ENCODE measurements around the gene ACMSD.
"Not testable (repeated sequence)": the region's sequence is repeated elsewhere in the genome, so short reads cannot be mapped to it uniquely, and the experiment has no call there.

The ACMSD gene

GRCh38 chr2:134838143-134838620 lies at the start of gene ACMSD:
TSS of gene ACMSD (plus strand) at chr2:134838616. CDS start at chr2:134838683, 67 bp downstream.
- Mint-ChIP-seq H3K27me3 (peaks cover 55% of the 10 kb centered on the region), H3K36me3 (ENCODE audit: insufficient read depth) (no peaks in the 10 kb centered on the region), H3K4me1 (no peaks in the 10 kb centered on the region), H3K4me3 (no peak within 1 kb of the TSS), H3K27ac (ENCODE audit: low read depth) (no peak within 1 kb of the TSS), H3K9me3 (peaks cover 7% of the 10 kb centered on the region)
- DNase-seq (ENCODE audit: low spot score in 2 of 2) (no peak), ATAC-seq (replicated peaks; ENCODE audit: extremely low read depth, poor library complexity, severe bottlenecking) (no peak)

- Mint-ChIP-seq H3K27me3 (peaks cover 29% of the 10 kb centered on the region), H3K27ac (ENCODE audit: low read depth) (no peak overlapping the region), H3K36me3 (ENCODE audit: insufficient read depth) (peaks cover 3% of the 10 kb centered on the region), H3K9me3 (no peaks in the 10 kb centered on the region), H3K4me3 (no peak overlapping the region), H3K4me1 (no peaks in the 10 kb centered on the region)
- DNase-seq (ENCODE audit: low spot score in 2 of 2), result no peak
- no peak for ATAC-seq (replicated peaks; ENCODE audit: extremely low read depth, poor library complexity, severe bottlenecking)
These were observed 47.9 kb upstream of the ACMSD start for GRCh38 chr2:134790487-134790886.

GRCh38 chr2:134791616-134792015 lies 46.8 kb upstream of the ACMSD start:
- H3K27ac Mint-ChIP-seq (ENCODE audit: low read depth), result no peak overlapping the region
- no peak overlapping the region for H3K4me3 Mint-ChIP-seq
- H3K9me3 Mint-ChIP-seq, result no peaks in the 10 kb centered on the region
- ATAC-seq (replicated peaks; ENCODE audit: extremely low read depth, poor library complexity, severe bottlenecking), result no peak
- no peaks in the 10 kb centered on the region for H3K36me3 Mint-ChIP-seq (ENCODE audit: insufficient read depth)
- H3K27me3 Mint-ChIP-seq, result peaks cover 37% of the 10 kb centered on the region
- DNase-seq (ENCODE audit: low spot score in 2 of 2), result no peak
- H3K4me1 Mint-ChIP-seq, result no peaks in the 10 kb centered on the region

GRCh38 chr2:134792186-134792585 lies 46.2 kb upstream of the ACMSD start:
- Mint-ChIP-seq H3K9me3 (no peaks in the 10 kb centered on the region), H3K27me3 (peaks cover 43% of the 10 kb centered on the region), H3K27ac (ENCODE audit: low read depth) (no peak overlapping the region), H3K36me3 (ENCODE audit: insufficient read depth) (no peaks in the 10 kb centered on the region), H3K4me1 (no peaks in the 10 kb centered on the region), H3K4me3 (no peak overlapping the region)
- no peak for DNase-seq (ENCODE audit: low spot score in 2 of 2)
- no peak for ATAC-seq (replicated peaks; ENCODE audit: extremely low read depth, poor library complexity, severe bottlenecking)

GRCh38 chr2:134795765-134796164 lies 42.7 kb upstream of the ACMSD start:
- DNase-seq (ENCODE audit: low spot score in 2 of 2) (no peak), ATAC-seq (replicated peaks; ENCODE audit: extremely low read depth, poor library complexity, severe bottlenecking) (no peak)
- no peaks in the 10 kb centered on the region for H3K4me1 Mint-ChIP-seq
- no peaks in the 10 kb centered on the region for H3K36me3 Mint-ChIP-seq (ENCODE audit: insufficient read depth)
- H3K9me3 Mint-ChIP-seq, result no peaks in the 10 kb centered on the region
- H3K4me3 Mint-ChIP-seq, result no peak overlapping the region
- peaks cover 35% of the 10 kb centered on the region for H3K27me3 Mint-ChIP-seq
- no peak overlapping the region for H3K27ac Mint-ChIP-seq (ENCODE audit: low read depth)

GRCh38 chr2:134796373-134796772 lies 42.0 kb upstream of the ACMSD start:
- H3K27ac Mint-ChIP-seq (ENCODE audit: low read depth), result no peak overlapping the region
- ATAC-seq (replicated peaks; ENCODE audit: extremely low read depth, poor library complexity, severe bottlenecking) (no peak), DNase-seq (ENCODE audit: low spot score in 2 of 2) (no peak)
- H3K27me3 Mint-ChIP-seq, result peaks cover 35% of the 10 kb centered on the region
- H3K4me1 Mint-ChIP-seq, result no peaks in the 10 kb centered on the region
- H3K9me3 Mint-ChIP-seq, result no peaks in the 10 kb centered on the region
- H3K4me3 Mint-ChIP-seq, result no peak overlapping the region
- no peaks in the 10 kb centered on the region for H3K36me3 Mint-ChIP-seq (ENCODE audit: insufficient read depth)

- Mint-ChIP-seq H3K27me3 (peaks cover 21% of the 10 kb centered on the region), H3K4me1 (no peaks in the 10 kb centered on the region), H3K27ac (ENCODE audit: low read depth) (no peak overlapping the region), H3K36me3 (ENCODE audit: insufficient read depth) (no peaks in the 10 kb centered on the region), H3K9me3 (no peaks in the 10 kb centered on the region), H3K4me3 (no peak overlapping the region)
- DNase-seq (ENCODE audit: low spot score in 2 of 2) (no peak), ATAC-seq (replicated peaks; ENCODE audit: extremely low read depth, poor library complexity, severe bottlenecking) (no peak)
These were observed 38.5 kb upstream of the ACMSD start for GRCh38 chr2:134799936-134800335.

- Mint-ChIP-seq H3K4me1 (no peaks in the 10 kb centered on the region), H3K27ac (ENCODE audit: low read depth) (no peak overlapping the region), H3K27me3 (peaks cover 17% of the 10 kb centered on the region), H3K9me3 (no peaks in the 10 kb centered on the region), H3K4me3 (no peak overlapping the region), H3K36me3 (ENCODE audit: insufficient read depth) (no peaks in the 10 kb centered on the region)
- ATAC-seq (replicated peaks; ENCODE audit: extremely low read depth, poor library complexity, severe bottlenecking) (no peak), DNase-seq (ENCODE audit: low spot score in 2 of 2) (no peak)
These were observed 38.1 kb upstream of the ACMSD start for GRCh38 chr2:134800341-134800740.

- not testable (repeated sequence) for H3K4me1 Mint-ChIP-seq; H3K27ac Mint-ChIP-seq (ENCODE audit: low read depth); DNase-seq (ENCODE audit: low spot score in 2 of 2); H3K4me3 Mint-ChIP-seq; ATAC-seq (replicated peaks; ENCODE audit: extremely low read depth, poor library complexity, severe bottlenecking); H3K9me3 Mint-ChIP-seq; H3K36me3 Mint-ChIP-seq (ENCODE audit: insufficient read depth)
- H3K27me3 Mint-ChIP-seq, result peaks cover 17% of the 10 kb centered on the region
These were observed 34.6 kb upstream of the ACMSD start for GRCh38 chr2:134803609-134804405.

- H3K36me3 Mint-ChIP-seq (ENCODE audit: insufficient read depth), result no peaks in the 10 kb centered on the region
- ATAC-seq (replicated peaks; ENCODE audit: extremely low read depth, poor library complexity, severe bottlenecking), result no peak
- no peak for DNase-seq (ENCODE audit: low spot score in 2 of 2)
- H3K27me3 Mint-ChIP-seq, result peaks cover 31% of the 10 kb centered on the region
- no peaks in the 10 kb centered on the region for H3K4me1 Mint-ChIP-seq
- H3K4me3 Mint-ChIP-seq, result no peak overlapping the region
- no peak overlapping the region for H3K27ac Mint-ChIP-seq (ENCODE audit: low read depth)
- H3K9me3 Mint-ChIP-seq, result no peaks in the 10 kb centered on the region
These were observed 22.7 kb upstream of the ACMSD start for GRCh38 chr2:134815741-134816140.

- Mint-ChIP-seq H3K4me3 (no peak overlapping the region), H3K4me1 (no peaks in the 10 kb centered on the region), H3K36me3 (ENCODE audit: insufficient read depth) (no peaks in the 10 kb centered on the region), H3K27ac (ENCODE audit: low read depth) (no peak overlapping the region), H3K27me3 (peaks cover 50% of the 10 kb centered on the region), H3K9me3 (no peaks in the 10 kb centered on the region)
- DNase-seq (ENCODE audit: low spot score in 2 of 2) (no peak), ATAC-seq (replicated peaks; ENCODE audit: extremely low read depth, poor library complexity, severe bottlenecking) (no peak)
These were observed 20.1 kb upstream of the ACMSD start for GRCh38 chr2:134818321-134818720.

- Mint-ChIP-seq H3K9me3 (no peaks in the 10 kb centered on the region), H3K36me3 (ENCODE audit: insufficient read depth) (no peaks in the 10 kb centered on the region), H3K27ac (ENCODE audit: low read depth) (no peak overlapping the region), H3K27me3 (peaks cover 51% of the 10 kb centered on the region), H3K4me3 (no peak overlapping the region), H3K4me1 (no peaks in the 10 kb centered on the region)
- no peak for DNase-seq (ENCODE audit: low spot score in 2 of 2)
- no peak for ATAC-seq (replicated peaks; ENCODE audit: extremely low read depth, poor library complexity, severe bottlenecking)
These were observed 19.1 kb upstream of the ACMSD start for GRCh38 chr2:134819334-134819733.

GRCh38 chr2:134823431-134823830 lies 15.0 kb upstream of the ACMSD start:
- Mint-ChIP-seq H3K36me3 (ENCODE audit: insufficient read depth) (no peaks in the 10 kb centered on the region), H3K27me3 (peaks cover 50% of the 10 kb centered on the region), H3K27ac (ENCODE audit: low read depth) (no peak overlapping the region), H3K4me3 (no peak overlapping the region), H3K4me1 (no peaks in the 10 kb centered on the region), H3K9me3 (no peaks in the 10 kb centered on the region)
- ATAC-seq (replicated peaks; ENCODE audit: extremely low read depth, poor library complexity, severe bottlenecking) (no peak), DNase-seq (ENCODE audit: low spot score in 2 of 2) (no peak)
